HCT116 (cell line): ENCODE results near the gene SLC35G2.

ENCODE experiments used
- CEBPB ChIP-seq: IDR thresholded peaks from 2 replicates; pipeline ENCODE4 v1.6.1; 2012; ENCODE audit warnings: low read depth
- EZH2 ChIP-seq: fragments of 200-600 bp; sonication (generic); IDR thresholded peaks from 2 replicates; pipeline ENCODE4 v1.6.1; 2017; ENCODE audit warnings: antibody characterized with exemption, mixed run types
- JUND ChIP-seq: IDR thresholded peaks from 2 replicates; pipeline ENCODE4 v1.6.1; 2012
- POLR2A ChIP-seq: IDR thresholded peaks from 2 replicates; pipeline ENCODE4 v1.7.0; 2011; ENCODE audit warnings: borderline replicate concordance; ENCODE audit not compliant: insufficient read depth, insufficient read length; ENCODE audit errors: extremely low read depth
- POLR2AphosphoS5 ChIP-seq: IDR thresholded peaks from 2 replicates; pipeline ENCODE4 v1.6.1; 2011; ENCODE audit warnings: mild to moderate bottlenecking, low read depth, low read length, moderate library complexity
- RAD21 ChIP-seq: IDR thresholded peaks from 2 replicates; pipeline ENCODE4 v1.6.1; 2012; ENCODE audit warnings: low read depth, mild to moderate bottlenecking
- SIN3A ChIP-seq: IDR thresholded peaks from 2 replicates; pipeline ENCODE4 v1.6.1; 2012; ENCODE audit warnings: low read depth
- YY1 ChIP-seq: IDR thresholded peaks from 2 replicates; pipeline ENCODE4 v1.6.1; 2011; ENCODE audit warnings: low read length, low read depth, moderate library complexity, mild to moderate bottlenecking; ENCODE audit not compliant: insufficient replicate concordance; ENCODE audit errors: extremely low read depth
- ZNF274 ChIP-seq: fragments of 200-500 bp; sonication (Bioruptor generic); IDR thresholded peaks from 2 replicates; pipeline ENCODE4 v1.6.1; 2014; ENCODE audit warnings: mild to moderate bottlenecking, low read depth, low read length, inconsistent platforms
- TF ChIP-seq, protein P1 (sequence below), 3 experiments: fragments of 200-600 bp in 1 of 3; sonication (generic) in 1 of 3; IDR thresholded peaks in 2 of 3; conservative IDR thresholded peaks in 1 of 3; 2 replicates each; pipeline ENCODE4 v1.5.1; 2012 to 2017; ENCODE audit warnings: low read depth in 2 of 3, low read length in 2 of 3, antibody characterized with exemption in 1 of 3, borderline replicate concordance in 1 of 3, control low read depth in 1 of 3, mild to moderate bottlenecking in 1 of 3, mixed read lengths in 1 of 3, mixed run types in 1 of 3, moderate library complexity in 1 of 3; ENCODE audit not compliant: insufficient read depth in 1 of 3
- TF ChIP-seq, protein P2 (sequence below): IDR thresholded peaks from 2 replicates; pipeline ENCODE4 v1.6.1; 2012
- TF ChIP-seq, protein P3 (sequence below): IDR thresholded peaks from 2 replicates; pipeline ENCODE4 v1.6.1; 2012; ENCODE audit warnings: low read depth

DNA sequence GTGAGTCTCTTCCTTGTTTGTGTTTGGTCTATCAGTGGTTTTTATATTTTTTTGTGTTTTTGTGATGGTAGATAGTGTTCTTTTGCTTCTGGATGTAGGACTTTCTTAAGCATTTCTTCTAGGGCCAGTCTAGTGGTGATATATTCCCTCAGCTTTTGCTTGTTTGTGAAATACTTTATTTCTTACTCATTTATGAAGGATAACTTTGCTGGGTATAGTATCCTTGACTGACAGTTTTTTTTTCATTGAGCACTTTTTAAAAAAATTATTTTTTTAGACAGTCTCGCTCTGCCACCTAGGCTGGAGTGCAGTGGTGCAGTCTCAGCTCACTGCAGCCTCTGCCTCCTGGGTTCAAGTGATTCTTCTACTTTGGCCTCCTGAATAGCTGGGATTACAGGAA is 85.0 kb downstream of the SLC35G2 start:
- no peak for TF ChIP-seq SIN3A
- no peak for TF ChIP-seq YY1
- no peak for TF ChIP-seq ZNF274
- TF ChIP-seq, protein P1, sequence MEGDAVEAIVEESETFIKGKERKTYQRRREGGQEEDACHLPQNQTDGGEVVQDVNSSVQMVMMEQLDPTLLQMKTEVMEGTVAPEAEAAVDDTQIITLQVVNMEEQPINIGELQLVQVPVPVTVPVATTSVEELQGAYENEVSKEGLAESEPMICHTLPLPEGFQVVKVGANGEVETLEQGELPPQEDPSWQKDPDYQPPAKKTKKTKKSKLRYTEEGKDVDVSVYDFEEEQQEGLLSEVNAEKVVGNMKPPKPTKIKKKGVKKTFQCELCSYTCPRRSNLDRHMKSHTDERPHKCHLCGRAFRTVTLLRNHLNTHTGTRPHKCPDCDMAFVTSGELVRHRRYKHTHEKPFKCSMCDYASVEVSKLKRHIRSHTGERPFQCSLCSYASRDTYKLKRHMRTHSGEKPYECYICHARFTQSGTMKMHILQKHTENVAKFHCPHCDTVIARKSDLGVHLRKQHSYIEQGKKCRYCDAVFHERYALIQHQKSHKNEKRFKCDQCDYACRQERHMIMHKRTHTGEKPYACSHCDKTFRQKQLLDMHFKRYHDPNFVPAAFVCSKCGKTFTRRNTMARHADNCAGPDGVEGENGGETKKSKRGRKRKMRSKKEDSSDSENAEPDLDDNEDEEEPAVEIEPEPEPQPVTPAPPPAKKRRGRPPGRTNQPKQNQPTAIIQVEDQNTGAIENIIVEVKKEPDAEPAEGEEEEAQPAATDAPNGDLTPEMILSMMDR (IDR thresholded peaks at IDR 0.05 in 2 of 3, conservative IDR thresholded peaks at IDR 0.05 in 1 of 3; ENCODE audit: borderline replicate concordance in 1 of 3, insufficient read depth in 1 of 3, low read depth in 2 of 3, low read length in 2 of 3): no peak
- TF ChIP-seq POLR2AphosphoS5: no peak
- no peak for TF ChIP-seq RAD21
- no peak for TF ChIP-seq CEBPB
- TF ChIP-seq POLR2A: no peak
- TF ChIP-seq, protein P2, sequence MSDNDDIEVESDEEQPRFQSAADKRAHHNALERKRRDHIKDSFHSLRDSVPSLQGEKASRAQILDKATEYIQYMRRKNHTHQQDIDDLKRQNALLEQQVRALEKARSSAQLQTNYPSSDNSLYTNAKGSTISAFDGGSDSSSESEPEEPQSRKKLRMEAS: no peak
- no peak for TF ChIP-seq EZH2
- no peak for TF ChIP-seq JUND
- TF ChIP-seq, protein P3, sequence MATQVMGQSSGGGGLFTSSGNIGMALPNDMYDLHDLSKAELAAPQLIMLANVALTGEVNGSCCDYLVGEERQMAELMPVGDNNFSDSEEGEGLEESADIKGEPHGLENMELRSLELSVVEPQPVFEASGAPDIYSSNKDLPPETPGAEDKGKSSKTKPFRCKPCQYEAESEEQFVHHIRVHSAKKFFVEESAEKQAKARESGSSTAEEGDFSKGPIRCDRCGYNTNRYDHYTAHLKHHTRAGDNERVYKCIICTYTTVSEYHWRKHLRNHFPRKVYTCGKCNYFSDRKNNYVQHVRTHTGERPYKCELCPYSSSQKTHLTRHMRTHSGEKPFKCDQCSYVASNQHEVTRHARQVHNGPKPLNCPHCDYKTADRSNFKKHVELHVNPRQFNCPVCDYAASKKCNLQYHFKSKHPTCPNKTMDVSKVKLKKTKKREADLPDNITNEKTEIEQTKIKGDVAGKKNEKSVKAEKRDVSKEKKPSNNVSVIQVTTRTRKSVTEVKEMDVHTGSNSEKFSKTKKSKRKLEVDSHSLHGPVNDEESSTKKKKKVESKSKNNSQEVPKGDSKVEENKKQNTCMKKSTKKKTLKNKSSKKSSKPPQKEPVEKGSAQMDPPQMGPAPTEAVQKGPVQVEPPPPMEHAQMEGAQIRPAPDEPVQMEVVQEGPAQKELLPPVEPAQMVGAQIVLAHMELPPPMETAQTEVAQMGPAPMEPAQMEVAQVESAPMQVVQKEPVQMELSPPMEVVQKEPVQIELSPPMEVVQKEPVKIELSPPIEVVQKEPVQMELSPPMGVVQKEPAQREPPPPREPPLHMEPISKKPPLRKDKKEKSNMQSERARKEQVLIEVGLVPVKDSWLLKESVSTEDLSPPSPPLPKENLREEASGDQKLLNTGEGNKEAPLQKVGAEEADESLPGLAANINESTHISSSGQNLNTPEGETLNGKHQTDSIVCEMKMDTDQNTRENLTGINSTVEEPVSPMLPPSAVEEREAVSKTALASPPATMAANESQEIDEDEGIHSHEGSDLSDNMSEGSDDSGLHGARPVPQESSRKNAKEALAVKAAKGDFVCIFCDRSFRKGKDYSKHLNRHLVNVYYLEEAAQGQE: no peak
